ENCODE data around the gene OR2AG2.
"Not testable (repeated sequence)": the region's sequence is repeated elsewhere in the genome, so short reads cannot be mapped to it uniquely, and the experiment has no call there.

The OR2AG2 gene, protein sequence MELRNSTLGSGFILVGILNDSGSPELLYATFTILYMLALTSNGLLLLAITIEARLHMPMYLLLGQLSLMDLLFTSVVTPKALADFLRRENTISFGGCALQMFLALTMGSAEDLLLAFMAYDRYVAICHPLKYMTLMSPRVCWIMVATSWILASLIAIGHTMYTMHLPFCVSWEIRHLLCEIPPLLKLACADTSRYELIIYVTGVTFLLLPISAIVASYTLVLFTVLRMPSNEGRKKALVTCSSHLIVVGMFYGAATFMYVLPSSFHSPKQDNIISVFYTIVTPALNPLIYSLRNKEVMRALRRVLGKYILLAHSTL

DNA sequence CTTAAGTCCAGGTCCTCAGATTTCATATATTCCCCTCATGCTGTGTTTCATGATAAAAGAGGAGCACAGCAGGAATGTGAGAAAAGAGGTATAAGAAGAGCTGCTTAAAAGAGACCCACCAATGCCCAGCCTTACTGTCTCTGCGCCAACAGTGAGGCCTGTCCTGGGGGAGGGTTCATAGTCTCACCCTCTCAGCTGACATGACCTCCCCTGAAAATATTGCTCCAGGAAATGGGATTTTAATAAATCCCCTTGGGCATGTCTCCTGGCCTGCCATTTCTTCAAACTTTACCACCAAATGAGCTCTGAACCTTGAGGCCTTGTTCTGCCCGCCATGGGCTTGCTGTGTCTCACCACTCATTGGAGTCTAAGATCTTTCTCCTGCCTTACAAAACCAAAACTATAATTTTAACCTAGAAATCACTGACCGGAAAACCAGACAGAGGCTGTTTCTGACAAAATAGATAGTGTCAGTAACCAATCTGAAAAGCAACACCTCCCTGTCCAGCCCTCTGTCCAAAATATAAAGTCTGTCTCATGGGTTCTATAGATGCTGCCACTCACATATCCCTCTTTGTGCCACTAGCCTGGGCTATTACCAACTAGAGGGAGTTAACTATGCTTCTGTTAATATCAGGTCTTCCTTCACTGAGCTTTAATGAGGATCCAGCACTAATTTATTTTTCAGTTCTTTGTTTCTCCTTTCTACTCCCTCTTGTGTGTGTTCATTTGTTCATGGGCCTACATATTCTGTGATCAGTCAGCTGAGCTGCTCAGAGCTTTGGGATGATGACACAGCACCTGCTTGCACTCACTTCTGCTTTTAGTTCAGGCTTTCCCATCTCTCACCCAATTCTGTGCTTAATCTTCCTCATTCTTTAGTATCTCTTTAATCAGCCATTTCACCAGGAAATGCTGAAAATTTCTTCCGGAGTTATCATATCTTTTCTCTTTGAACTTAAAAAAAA is at the start of gene OR2AG2:
Gene OR2AG2, minus strand, starts transcription at position 51 of the 968 bp plus-strand sequence. CDS start 3,019 bp downstream, outside the sequence.
- no peak for DNase-seq

DNA sequence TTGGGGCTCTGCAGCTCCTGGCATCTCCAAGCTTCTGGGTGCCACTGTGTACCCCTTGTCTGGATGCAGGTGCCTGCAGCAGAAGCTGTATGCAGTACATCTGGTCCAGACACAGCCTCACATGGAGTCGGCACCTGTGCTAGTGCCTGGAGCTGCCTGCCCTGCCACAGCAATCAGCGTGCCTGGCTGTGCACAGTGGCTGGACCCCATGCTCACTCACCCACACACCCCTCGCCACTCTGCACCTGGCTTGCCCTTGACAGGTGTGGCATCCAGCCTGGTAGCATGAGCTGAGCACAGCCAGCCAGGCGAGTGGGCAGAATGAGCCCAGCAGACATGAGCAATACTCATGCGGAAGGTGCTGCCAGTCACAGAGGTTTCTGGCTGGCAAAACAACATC is 47.2 kb upstream of the OR2AG2 start:
- DNase-seq, result no peak

DNA sequence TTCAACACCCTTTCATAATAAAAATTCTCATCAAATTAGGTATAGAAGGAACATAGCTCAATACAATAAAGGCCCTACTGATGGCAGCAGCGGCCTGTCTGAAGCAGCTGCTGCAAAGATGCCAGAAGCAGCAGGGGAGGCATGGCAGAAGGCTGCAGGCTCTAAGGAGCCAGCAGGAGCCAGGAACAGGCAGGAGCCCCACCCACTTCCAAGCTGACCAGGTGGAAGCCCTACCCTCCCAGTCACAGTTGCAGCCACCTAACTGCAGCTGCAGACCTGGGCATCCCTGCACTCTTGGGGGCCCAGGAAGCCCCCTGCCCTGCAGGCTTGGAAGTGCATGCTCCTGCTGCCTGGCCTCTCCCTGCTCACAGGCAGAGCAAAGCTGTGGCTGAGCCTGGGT is 45.9 kb upstream of the OR2AG2 start:
- no peak for DNase-seq

DNA sequence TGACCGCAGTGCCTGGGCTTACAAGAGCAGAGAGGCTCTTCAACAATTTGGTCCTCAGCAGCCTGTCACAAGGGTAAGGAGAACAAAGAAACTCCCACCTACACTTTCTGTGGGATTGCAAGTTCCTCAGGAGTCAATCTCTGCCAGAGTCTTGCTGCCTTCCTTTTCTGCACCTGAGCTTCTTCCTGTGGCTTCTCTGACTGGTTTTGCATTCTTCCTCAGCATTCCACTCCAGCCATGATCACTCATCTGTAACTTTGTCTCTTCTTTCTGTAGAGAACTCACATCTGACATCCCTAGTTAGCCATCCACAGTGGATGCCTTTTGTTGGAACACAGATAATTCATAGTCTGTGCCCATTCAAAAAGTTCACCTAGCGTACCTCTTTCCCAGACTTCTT is 41.9 kb upstream of the OR2AG2 start:
- no peak for DNase-seq

DNA sequence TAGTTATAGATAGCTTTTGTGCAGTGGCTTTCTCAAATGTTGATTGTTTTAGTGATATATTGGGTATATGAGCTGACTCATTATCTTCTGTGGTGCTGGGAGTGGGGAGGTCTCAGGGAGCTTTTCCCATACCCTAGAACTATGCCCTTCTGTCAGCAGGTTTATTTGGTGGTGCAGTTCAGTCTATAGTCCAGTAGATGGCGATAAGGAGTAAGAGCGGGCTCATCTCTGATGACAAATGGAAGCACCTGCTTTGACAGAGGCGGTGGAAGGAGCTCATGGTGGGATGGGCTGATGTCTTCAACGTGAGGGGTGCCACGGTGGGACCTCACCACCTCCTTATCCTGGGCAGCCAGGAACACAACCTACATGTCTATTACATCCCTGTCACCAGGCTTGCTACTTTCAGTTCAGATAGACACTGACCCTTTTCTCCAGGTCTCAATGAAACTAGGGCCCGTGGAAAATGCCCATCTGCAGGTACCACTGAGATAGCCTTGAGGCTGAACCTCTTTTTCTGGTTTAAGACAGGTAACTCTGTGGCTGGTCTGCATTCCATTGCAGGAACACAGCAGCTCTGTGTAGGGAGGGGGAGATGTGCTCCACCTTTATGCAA is 40.7 kb upstream of the OR2AG2 start:
- no peak for DNase-seq

DNA sequence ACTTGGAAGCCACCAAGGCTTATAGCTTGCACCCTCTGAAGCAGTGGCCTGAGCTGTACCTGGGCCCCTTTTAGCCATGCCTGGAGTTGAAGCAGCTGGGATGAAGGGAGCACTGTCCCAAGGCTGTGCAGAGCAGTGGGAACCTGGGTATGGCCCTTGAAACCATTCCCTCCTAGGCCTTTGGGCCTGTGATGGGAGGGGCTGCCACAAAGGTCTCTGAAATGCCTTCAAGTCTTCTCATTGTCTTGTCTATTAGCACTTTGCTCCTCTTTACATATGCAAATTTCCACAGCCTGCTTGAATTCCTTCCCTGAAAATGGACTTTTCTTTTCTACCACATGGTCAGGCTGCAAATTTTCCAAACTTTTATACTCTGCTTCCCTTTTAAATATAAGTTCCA is 29.3 kb upstream of the OR2AG2 start:
- not testable (repeated sequence) for DNase-seq

DNA sequence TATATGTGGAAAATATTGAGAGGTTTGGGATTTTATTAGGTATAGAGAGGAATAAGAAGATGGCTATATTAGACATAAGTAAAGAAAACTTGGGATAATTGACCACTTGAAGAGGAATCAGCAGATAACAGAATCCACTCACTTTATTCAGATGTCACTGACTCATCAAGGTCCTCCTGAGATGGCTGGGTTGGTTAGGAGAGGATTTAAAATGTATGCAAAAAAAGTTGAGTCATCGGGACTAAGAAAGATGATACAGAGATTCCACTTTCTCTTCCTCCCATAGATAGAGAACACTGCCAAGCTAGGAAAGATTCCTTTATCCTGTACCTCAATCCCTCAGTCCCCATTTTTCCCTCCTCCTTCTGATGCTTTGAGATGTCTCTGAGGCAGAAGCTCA is 27.6 kb upstream of the OR2AG2 start, which contains the start of gene OR6A2:
Gene OR6A2, minus strand, starts transcription at position 288 of the 400 bp plus-strand sequence. CDS start 3,981 bp downstream, outside the sequence.
- DNase-seq, result no peak

DNA sequence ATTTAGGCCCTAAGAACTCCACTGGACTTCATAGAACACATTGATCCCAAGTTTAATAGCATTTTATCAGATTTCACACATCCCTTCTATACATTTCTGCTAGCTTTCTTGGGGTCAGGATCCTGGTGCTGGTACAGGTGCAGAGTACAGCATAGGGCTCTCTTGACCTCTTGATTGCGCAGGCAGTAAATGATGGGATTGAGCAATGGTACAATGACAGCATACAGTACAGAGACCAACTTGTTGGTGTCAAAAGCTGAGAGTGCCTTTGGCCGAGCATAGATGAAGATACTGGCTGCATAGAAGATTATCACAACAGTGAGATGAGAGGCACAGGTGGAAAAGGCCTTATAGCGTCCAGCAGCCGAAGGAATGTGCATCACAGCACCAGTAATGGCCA is 22.9 kb upstream of the OR2AG2 start:
- DNase-seq, result no peak

DNA sequence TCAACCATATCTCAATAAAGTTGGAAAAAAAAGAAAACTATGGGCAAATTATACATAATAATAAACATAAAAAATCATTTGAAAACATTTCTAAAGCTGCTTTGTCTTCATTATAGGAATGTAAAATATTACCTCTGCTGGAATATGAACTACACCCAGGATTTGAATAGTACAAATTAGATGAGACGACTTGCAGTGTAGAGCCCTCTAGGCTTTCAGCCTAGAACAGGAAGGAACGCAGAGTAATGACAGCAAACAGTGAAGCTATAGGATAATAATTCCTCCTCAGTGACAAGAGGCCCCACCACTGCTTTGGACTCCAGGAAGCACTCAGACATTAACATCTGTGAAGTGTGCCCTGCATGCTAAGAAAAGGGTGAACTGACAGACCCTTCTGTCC is 18.8 kb upstream of the OR2AG2 start:
- no peak for DNase-seq

DNA sequence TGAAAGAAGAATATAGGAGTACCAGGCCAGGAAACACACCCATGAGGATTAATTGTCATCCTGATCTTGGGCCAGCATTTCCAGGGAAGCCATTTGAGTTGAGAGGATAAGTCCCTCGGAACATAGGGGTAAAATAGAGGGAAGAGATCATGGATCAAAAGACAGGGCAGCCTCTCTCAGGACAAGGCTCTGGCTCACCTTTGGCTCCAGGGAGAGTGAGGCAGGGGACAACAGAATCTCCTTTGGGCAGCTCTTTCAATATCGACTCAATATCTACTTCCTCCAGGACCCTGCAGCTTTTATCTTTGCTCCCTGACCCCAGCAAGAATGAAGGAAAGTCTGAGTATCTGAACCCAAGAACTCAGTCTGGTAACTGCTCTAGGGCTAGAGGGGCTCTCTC is 10.9 kb upstream of the OR2AG2 start, which contains the start of gene OR2AG1:
Gene OR2AG1, plus strand, starts transcription at position 301 of the 400 bp plus-strand sequence. CDS start 2,018 bp downstream, outside the sequence.
- DNase-seq, result no peak

DNA sequence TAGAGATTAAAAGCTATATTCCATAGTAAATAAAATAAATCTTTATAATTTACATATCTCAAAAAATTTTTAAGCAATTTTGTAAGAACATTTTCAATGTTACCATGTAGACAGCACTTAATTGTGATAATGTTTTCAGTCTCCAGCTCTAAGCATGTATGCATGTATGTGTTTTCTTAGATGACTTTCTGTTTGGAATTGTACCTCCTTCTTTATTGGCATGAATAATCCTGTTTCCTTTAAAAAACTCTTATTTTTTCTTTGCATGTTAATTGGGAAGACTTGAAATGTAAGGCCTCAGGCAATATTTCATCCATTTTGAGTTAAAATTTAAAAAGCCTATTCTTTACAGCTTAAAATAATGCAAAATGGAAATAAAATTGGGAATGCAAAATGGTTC is 9.1 kb upstream of the OR2AG2 start:
- no peak for DNase-seq

DNA sequence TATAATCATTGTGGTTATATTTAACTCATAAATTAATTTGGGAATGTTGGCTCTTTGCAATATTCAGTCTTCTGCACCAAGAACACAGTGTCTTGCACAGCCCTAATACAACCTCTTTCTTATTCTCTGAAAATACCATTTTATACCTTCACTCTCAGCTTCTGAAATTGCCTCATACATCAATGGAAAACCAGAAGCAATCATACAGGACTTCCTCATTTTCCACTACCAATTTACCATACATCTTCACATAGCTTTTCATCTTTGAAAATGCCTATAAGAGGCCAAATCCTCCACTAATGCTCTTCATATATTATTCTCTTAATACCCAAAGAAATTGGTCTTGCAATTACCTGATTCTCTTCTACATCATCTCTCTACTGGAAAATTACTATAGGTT is 6.7 kb upstream of the OR2AG2 start:
- DNase-seq, result no peak

DNA sequence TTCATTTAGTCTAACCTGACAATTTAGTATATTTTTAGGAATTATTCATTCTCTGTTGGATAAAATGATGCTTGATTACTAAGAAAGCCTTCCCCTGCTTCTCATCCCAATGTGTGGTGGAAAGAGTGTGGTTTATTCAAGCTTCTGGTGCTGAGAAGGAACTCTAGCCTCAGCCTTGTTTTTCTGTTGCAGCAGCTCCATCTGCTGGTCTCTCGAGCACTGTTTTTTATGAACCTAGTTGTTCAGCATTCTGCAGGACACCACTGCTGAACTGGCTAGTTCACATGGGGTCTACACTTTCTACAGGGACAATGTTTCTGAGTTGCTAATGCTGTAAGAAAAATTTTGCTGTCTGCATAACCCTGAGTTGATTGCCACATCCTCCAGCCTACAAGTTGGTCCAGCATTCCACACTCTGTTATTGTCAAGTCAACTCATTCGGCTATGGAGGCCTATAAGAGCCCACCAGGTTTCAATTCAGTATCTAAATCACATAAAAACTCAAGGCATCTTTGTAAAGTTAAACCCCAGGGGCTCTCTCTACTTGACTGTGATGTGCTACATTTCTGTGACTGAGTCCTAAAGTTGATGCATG is 14.3 kb downstream of the OR2AG2 start:
- DNase-seq, result no peak

DNA sequence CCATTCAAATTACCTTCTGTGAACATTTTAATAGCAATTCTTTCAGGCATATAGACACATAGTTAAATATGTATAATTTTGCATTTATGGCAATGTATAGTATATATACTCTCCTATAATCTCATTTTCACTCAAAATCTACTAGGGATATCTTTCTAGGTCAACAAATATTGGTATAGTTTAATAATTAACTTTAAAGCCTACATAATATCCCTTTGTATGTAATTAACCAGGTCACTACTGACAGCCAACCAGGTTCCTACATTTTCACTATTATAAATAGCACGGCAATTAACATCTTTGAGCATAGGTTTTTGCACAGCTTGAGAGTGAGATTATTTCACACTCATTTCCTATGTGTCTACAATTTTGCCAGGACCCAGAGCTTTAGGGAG is 15.8 kb downstream of the OR2AG2 start:
- no peak for DNase-seq

DNA sequence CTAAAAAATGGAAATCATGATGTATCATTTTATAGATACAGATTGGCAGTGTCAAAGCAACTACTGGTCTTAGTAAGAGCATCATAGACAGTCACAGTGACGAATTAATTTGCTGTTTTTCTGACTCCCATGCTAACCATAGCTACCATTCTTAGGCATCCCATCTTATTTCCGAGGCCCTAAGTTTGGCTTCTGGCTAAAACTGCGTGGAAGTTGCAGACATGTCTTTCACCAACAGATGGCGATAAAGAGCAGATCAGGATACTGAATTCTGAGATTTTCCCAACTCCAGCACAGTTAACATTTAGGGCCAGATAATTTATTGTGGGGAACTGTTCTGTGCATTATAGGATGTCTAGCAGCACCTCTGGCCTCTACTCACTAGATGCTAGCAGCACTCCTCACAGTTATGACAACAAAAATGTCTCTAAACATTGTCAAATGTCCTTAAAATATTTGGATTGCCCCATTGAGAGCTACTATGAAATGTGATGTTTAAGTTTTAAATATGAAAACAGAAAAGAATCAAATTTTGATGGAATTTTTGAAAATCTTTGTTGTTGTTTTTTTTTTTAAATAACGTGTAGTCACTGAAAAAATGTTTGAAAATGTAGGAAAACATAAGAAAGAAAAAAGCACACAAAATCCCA is 16.3 kb downstream of the OR2AG2 start:
- DNase-seq, result no peak

DNA sequence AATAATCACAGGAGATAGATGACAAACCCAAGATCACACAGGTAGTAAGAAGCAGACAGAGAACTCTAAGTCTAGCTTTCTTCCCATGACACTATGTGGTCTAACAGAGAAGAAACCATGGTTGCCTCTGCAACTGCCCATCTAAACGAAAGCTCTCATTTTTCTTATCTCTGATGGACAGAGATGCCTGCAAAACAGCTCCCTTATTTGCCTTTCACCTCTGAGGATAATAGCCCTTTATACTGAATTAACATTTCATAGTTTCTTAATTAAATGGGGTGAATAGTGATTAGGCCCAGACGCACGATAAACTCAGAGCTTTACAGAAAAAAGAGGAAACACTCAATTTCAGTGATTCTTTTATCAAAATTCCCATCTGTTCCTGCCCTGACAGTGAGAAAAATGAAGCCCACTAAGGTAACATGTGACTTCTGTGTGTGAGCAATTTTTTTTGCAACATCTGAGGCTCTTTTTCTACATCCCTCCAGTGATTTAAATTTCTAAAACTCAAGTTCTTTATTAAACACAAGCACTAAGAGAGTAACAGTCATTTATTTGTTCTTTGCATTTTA is 24.6 kb downstream of the OR2AG2 start:
- no peak for DNase-seq

DNA sequence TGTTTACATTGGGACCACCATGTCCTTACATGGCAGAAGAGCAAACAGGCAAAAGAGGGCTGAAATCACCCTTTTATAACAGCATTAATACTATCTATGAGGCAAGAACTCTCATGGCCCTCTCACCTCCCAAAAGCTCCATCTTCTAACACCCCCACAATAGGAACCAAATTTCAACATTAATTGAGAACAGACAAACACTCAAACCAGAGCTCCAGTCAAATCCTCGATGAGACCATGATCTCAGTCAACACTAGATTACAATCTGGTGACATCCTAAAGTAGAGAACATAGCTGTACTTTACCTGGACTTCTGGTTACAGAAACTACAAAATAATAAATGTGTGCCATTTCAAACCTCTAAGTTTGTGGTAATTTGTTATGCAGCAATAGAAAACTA is 25.1 kb downstream of the OR2AG2 start:
- DNase-seq, result no peak

DNA sequence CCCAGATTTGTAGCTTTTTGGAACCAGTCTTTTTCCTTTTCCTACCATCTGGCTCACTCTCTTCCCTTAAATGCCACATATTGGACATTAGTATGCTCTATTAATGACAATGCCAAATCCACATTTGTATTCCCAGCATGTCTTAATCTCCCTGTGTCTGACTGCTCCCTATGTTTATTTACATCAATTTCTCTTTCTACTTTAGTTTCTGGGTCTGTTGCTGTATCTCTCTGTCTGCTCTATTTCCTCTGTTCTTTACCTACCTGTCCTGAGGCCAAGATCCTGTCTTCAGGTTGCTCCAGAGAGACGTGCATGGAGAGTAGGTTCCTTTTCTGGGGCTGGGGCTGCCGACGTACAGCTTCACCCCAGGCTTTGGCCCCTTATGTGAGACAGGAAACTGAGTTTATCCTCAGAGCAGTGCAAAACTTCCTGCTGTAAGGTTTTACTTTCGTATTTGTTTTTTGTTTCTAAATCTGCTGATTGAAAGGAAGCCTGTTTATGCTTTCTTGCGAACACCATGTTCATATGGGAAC is 25.6 kb downstream of the OR2AG2 start:
- no peak for DNase-seq

DNA sequence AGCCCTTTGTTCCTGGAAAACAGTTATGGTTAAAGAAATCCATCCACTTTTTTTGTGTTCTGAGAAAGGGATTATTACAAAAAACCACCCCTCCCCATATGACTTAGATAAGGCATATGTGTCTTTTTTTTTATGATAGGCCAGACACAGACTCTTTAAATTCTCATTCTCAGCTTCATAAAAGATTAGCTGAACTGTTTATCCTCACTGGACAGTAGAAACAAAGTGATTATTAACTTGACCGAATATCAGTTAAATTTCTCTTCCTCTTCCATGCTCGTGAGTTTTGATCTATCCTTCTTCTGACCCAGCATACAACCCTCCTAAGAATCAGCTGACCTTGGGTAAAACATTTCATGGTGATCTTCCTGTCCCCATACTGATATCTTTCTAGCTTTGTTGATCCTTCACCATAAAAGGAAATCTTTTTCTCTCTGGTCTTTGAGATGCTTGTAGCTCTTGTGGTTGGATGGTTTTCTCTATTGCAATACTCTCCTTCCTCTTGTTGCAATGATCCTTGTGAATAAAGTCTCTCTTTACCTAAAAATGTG is 26.2 kb downstream of the OR2AG2 start:
- no peak for DNase-seq

DNA sequence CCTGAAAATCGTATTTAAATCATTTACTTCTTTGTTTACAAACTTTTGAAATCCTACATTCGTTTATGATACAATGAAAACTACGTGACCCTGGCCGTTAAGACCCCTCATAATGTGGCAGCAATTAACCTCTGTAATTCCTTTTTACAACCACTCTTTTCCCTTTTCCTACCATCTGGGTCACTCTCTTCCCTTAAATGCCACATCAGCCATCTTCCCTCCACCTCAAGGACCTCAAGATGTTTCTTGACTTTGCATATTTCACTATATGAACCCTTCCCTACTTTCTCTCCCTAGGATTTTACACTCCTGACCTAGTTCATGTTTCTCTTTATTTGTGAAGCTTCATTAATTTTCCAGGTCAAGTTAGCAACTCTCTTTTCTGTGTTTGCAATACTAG is 26.8 kb downstream of the OR2AG2 start:
- no peak for DNase-seq

DNA sequence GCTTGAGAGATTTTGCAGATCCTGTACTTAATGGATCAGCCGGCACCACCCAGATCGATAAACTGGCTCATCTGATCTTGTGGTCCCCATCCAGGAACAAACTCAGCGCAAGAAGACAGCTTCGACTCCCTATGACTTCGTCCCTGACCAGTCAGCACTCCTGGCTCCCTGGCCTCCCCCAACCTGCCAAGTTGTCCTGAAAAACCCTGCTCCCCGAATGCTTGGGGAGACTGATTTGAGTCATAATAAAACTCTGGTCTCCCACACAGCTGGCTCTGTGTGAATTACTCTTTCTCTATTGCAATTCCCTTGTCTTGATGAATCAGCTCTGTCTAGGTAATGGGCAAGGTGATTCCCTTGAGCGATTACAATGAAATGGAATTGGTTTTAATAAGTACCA is 29.5 kb downstream of the OR2AG2 start:
- no peak for DNase-seq

All from NCI-H1092 (cell line).